Tibial nerve (tissue), 4 donors: ENCODE measurements around the gene CCDC34. TPM values are rescaled to one million over a fixed set of nuclear protein-coding genes. Genes with fewer than 3 reads are reported as not detected.
"Not testable (repeated sequence)": the region's sequence is repeated elsewhere in the genome, so short reads cannot be mapped to it uniquely, and the experiment has no call there.

ENCODE experiments used
- DNase-seq, 2 donors: peaks; one replicate each; pipeline ENCODE4 v3.0.0-alpha.2; 2019; ENCODE audit warnings: low spot score in 2 of 2
- H3K27ac ChIP-seq, 4 donors: fragments of 200-600 bp; sonication (generic) in 3 of 4; one replicate each; pipeline ENCODE4 v1.5.1; 2017 to 2019; ENCODE audit warnings: mild to moderate bottlenecking in 1 of 4
- H3K27me3 ChIP-seq, 2 donors: fragments of 200-600 bp; sonication (generic) in 1 of 2; one replicate each; pipeline versions ENCODE4 v1.5.1 to v1.6.0; 2017 to 2019
- H3K36me3 ChIP-seq, 3 donors: fragments of 200-600 bp; sonication (generic); one replicate each; pipeline ENCODE4 v1.5.1; 2018 to 2019
- H3K4me1 ChIP-seq, 4 donors: fragments of 200-600 bp; sonication (generic) in 3 of 4; one replicate each; pipeline ENCODE4 v1.5.1; 2017 to 2019
- H3K4me3 ChIP-seq, 4 donors: fragments of 200-600 bp; sonication (generic) in 3 of 4; one replicate each; pipeline ENCODE4 v1.5.1; 2017 to 2019; ENCODE audit warnings: mild to moderate bottlenecking in 1 of 4, moderate library complexity in 1 of 4
- H3K9me3 ChIP-seq, 4 donors: fragments of 200-600 bp; sonication (generic) in 3 of 4; one replicate each; pipeline ENCODE4 v1.5.1; 2017 to 2019
- EP300 ChIP-seq, 2 donors: sonication (generic); formaldehyde crosslinking; IDR thresholded peaks; one replicate each; pipeline ENCODE4 v1.6.1; 2017; ENCODE audit warnings: antibody characterized with exemption in 2 of 2, mild to moderate bottlenecking in 1 of 2
- POLR2A ChIP-seq, 2 donors: fragments of 450-650 bp; IDR thresholded peaks; one replicate each; pipeline ENCODE4 v1.6.1; 2017; ENCODE audit warnings: antibody characterized with exemption in 2 of 2, mild to moderate bottlenecking in 2 of 2, moderate library complexity in 2 of 2
- WGBS, 2 donors: methylation state at CpG; one replicate each; pipeline ENCODE4 v1.1.5; 2018; 5-methylcytosine and 5-hydroxymethylcytosine counted together
- total RNA-seq, 4 donors: library from RNA; depleted of rRNA; stranded (reverse); fragments of >200 nt; gene quantifications; one replicate each; pipeline ENCODE4 v1.1.0, GENCODE V29; 2016
- TF ChIP-seq, protein P1 (sequence below), 5 experiments: fragments of 200-600 bp in 3 of 5; fragments of 450-650 bp in 2 of 5; sonication (generic) in 3 of 5; IDR thresholded peaks; one replicate each; pipeline ENCODE4 v1.5.1; 2016 to 2019; ENCODE audit warnings: antibody characterized with exemption in 5 of 5, mild to moderate bottlenecking in 3 of 5, moderate library complexity in 2 of 5

The CCDC34 gene
- total RNA-seq, 4 donors from 2014 or later, result 1.4 to 11.5 (median 4.7) TPM

DNA sequence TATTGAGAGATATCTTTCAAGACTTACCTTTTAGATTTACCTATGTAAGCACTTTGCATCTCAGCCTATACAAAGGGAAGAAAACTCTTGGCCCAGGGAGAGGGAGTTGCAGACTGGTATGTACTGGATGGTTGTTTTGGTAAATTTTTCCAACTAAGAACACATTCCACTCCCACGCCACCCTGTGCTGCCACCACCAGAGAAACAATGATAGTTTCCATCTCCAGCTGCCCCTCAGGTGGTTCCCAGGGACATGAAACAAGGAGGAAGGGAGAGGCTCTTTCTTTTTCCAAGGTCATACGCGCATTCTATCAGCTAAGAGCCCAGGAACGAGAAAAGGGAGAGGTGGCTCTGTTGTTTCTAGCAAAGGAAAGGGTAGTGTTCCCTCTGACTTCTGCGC, 34.4 kb downstream of the CCDC34 start:
- Histone ChIP-seq H3K9me3 (peaks cover 0 to 11% (median 0%) of the 10 kb centered on the region in 4 donors), H3K36me3 (no peaks in the 10 kb centered on the region), H3K27ac (no peak overlapping the region), H3K4me1 (no peaks in the 10 kb centered on the region), H3K4me3 (no peak overlapping the region), H3K27me3 (no peaks in the 10 kb centered on the region)
- 77 to 83% methylated on average over 5 of the region's 5 CpGs for WGBS, 2 donors
- DNase-seq, result no peak
- TF ChIP-seq, protein P1, sequence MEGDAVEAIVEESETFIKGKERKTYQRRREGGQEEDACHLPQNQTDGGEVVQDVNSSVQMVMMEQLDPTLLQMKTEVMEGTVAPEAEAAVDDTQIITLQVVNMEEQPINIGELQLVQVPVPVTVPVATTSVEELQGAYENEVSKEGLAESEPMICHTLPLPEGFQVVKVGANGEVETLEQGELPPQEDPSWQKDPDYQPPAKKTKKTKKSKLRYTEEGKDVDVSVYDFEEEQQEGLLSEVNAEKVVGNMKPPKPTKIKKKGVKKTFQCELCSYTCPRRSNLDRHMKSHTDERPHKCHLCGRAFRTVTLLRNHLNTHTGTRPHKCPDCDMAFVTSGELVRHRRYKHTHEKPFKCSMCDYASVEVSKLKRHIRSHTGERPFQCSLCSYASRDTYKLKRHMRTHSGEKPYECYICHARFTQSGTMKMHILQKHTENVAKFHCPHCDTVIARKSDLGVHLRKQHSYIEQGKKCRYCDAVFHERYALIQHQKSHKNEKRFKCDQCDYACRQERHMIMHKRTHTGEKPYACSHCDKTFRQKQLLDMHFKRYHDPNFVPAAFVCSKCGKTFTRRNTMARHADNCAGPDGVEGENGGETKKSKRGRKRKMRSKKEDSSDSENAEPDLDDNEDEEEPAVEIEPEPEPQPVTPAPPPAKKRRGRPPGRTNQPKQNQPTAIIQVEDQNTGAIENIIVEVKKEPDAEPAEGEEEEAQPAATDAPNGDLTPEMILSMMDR (IDR thresholded peaks at IDR 0.05), result no peak
- TF ChIP-seq POLR2A (IDR thresholded peaks at IDR 0.05) (no peak), EP300 (IDR thresholded peaks at IDR 0.05) (no peak)

DNA sequence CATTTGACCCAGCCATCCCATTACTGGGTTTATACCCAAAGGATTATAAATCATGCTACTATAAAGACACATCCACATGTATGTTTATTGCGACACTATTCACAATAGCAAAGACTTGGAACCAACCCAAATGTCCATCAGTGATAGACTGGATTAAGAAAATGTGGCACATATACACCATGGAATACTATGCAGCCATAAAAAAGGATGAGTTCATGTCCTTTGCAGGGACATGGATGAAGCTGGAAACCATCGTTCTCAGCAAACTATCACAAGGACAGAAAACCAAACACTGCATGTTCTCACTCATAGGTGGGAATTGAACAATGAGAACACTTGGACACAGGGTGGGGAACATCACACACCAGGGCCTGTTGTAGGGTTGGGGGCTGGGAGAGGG, 36.0 kb downstream of the CCDC34 start:
- not testable (repeated sequence) for H3K36me3 ChIP-seq, H3K27me3 ChIP-seq, H3K4me1 ChIP-seq, H3K27ac ChIP-seq, DNase-seq, H3K4me3 ChIP-seq
- 98 to 100% methylated on average over 2 of the region's 2 CpGs for WGBS, 2 donors
- peaks cover 0 to 11% (median 0%) of the 10 kb centered on the region in 4 donors for H3K9me3 ChIP-seq

DNA sequence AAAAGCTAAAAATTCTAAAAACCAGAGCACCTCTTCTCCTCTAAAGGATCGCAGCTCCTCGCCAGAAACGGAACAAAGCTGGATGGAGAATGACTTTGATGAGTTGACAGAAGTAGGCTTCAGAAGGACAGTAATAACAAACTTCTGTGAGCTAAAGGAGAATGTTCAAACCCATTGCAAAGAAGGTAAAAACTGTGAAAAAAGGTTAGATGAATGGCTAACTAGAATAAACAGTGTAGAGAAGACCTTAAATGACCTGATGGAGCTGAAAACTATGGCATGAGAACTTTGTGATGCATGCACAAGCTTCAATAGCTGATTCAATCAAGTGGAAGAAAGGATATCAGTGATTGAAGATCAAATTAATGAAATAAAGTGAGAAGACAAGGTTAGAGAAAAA, 40.8 kb downstream of the CCDC34 start:
- 82 to 95% methylated on average over 3 of the region's 3 CpGs for WGBS, 2 donors
- H3K27me3 ChIP-seq, H3K27ac ChIP-seq, H3K36me3 ChIP-seq, H3K4me1 ChIP-seq, DNase-seq, H3K4me3 ChIP-seq: not testable (repeated sequence)
- H3K9me3 ChIP-seq, result peaks cover 0 to 11% (median 0%) of the 10 kb centered on the region in 4 donors

DNA sequence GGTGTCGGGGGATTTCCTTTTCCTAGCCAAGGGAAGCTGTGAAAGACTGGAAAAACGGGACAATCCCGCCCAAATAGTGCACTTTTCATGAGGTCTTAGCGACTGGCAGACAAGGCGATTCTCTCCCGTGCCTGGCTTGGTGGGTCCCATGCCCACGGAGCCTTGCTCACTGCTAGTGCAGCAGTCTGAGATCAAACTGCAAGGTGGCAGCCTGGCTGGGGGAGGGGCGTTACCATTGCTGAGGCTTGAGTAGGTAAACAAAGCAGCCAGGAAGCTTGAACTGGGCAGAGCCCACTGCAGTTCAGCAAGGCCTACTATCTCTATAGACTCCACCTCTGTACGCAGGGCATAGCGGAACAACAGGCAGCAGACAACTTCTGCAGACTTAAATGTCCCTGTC, 41.7 kb downstream of the CCDC34 start:
- not testable (repeated sequence) for H3K4me1 ChIP-seq, DNase-seq, H3K27me3 ChIP-seq, H3K4me3 ChIP-seq, H3K27ac ChIP-seq, H3K9me3 ChIP-seq, H3K36me3 ChIP-seq
- WGBS, 2 donors, result 92 to 98% methylated on average over 7 to 10 of the region's 10 CpGs

DNA sequence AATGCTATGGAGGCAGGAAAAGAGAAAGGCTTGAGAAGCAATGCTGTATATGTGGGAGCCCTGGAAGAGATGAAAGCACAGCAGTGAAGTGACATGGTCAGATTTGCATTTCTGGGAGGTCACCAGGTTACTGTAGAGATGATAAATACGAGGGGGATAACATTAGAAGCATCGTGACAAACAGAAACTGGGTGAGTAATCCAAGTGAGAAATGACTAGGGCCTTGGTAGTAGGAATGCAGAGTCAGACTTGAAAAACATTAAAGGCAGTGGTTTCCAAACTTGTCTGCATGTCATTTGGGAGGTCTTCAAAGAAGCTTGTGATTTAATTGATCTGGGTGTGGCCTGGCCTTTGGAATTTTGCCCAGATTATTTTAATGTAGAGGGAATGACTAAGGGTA, 43.9 kb downstream of the CCDC34 start:
- WGBS, 2 donors, result 38 to 55% methylated on average over 2 of the region's 2 CpGs
- H3K36me3 ChIP-seq, result no peaks in the 10 kb centered on the region
- no peak for DNase-seq
- no peaks in the 10 kb centered on the region for H3K27me3 ChIP-seq
- H3K9me3 ChIP-seq, result no peaks in the 10 kb centered on the region
- no peaks in the 10 kb centered on the region for H3K4me1 ChIP-seq
- no peak overlapping the region for H3K27ac ChIP-seq
- TF ChIP-seq, protein P1 (IDR thresholded peaks at IDR 0.05), result no peak
- TF ChIP-seq EP300 (IDR thresholded peaks at IDR 0.05) (no peak), POLR2A (IDR thresholded peaks at IDR 0.05) (no peak)
- no peak overlapping the region for H3K4me3 ChIP-seq

DNA sequence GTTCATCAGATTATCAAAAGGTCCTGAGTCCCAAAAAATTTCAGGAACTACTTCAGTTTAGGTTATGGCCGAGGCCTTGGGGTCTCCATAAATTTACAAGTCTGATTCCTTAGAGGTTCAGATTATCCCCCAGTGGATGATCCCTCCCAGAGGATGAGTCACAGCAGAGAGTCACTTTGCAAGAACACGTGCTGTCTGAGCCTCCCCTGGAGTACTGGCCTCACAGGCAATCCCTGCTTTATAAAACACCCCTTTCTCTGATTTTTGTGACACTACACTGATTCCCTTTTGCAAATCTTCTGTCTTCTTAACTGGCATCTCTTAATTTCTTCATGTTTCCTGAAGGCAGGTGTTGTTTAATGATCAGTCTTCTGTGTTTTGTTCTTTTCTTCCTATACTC, 45.3 kb downstream of the CCDC34 start:
- no peaks in the 10 kb centered on the region for H3K9me3 ChIP-seq
- no peaks in the 10 kb centered on the region for H3K27me3 ChIP-seq
- DNase-seq, result no peak
- H3K36me3 ChIP-seq, result no peaks in the 10 kb centered on the region
- H3K4me3 ChIP-seq, result no peak overlapping the region
- 80 to 83% methylated on average over 2 of the region's 2 CpGs for WGBS, 2 donors
- no peaks in the 10 kb centered on the region for H3K4me1 ChIP-seq
- H3K27ac ChIP-seq, result no peak overlapping the region
- TF ChIP-seq EP300 (IDR thresholded peaks at IDR 0.05) (no peak), POLR2A (IDR thresholded peaks at IDR 0.05) (no peak)
- TF ChIP-seq, protein P1 (IDR thresholded peaks at IDR 0.05), result no peak

DNA sequence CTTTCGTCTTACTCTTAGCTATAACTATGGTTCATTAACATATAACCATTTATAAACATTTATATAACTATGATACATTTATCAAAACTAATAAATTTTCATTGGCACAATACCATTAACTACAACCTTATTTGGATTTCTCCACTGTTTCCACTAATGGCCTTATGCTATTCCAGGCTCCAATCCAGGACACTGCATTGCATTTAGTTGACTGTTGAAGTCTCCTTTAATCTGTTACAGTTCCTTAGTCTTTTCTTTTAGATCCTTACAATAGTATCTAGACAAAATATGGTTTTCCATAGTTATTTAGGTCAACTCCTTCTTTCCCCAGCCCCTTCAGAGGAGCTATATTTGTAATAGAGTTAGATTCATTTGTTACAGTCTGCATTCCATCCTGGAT, 47.2 kb downstream of the CCDC34 start:
- TF ChIP-seq EP300 (IDR thresholded peaks at IDR 0.05), result no peak
- TF ChIP-seq POLR2A (IDR thresholded peaks at IDR 0.05), result no peak
- TF ChIP-seq, protein P1 (IDR thresholded peaks at IDR 0.05), result no peak
- Histone ChIP-seq H3K9me3 (no peaks in the 10 kb centered on the region), H3K27me3 (no peaks in the 10 kb centered on the region), H3K4me1 (no peaks in the 10 kb centered on the region), H3K4me3 (no peak overlapping the region), H3K27ac (no peak overlapping the region), H3K36me3 (no peaks in the 10 kb centered on the region)
- 96% methylated on average over 1 of the region's 1 CpG for WGBS, 2 donors
- no peak for DNase-seq
